A673 (cell line): ENCODE measurements around the gene AHNAK2. TPM values are rescaled to one million over a fixed set of nuclear protein-coding genes. Genes with fewer than 3 reads are reported as not detected.
"Not testable (repeated sequence)": the region's sequence is repeated elsewhere in the genome, so short reads cannot be mapped to it uniquely, and the experiment has no call there.

Source experiments
- BruUV-seq: library from RNA; stranded (reverse); fragments of 400-500 nt; replicated peaks from 2 replicates; lab custom pipeline; 2021; lab: Mats Ljungman, UMichigan
- CTCF ChIA-PET: fragments of 300-600 bp; sonication (Branson Sonifier 250); formaldehyde crosslinking; loops from one replicate; lab custom pipeline; 2022; ENCODE audit warnings: antibody characterized with exemption; lab: Charles Lee
- POLR2A ChIA-PET: fragments of 300-600 bp; sonication (Branson Sonifier 250); formaldehyde crosslinking; loops from one replicate; lab custom pipeline; 2022; ENCODE audit warnings: antibody characterized with exemption; ENCODE audit not compliant: low non-redundant PET; lab: Charles Lee
- DNase-seq: peaks from one replicate; pipeline ENCODE4 v3.0.0-alpha.2; 2015; ENCODE audit warnings: low spot score
- H3K27ac ChIP-seq: fragments of 200-600 bp; sonication (generic); 2 replicates; pipeline ENCODE4 v1.5.1; 2016; ENCODE audit warnings: mixed run types, low read depth, mild to moderate bottlenecking, mixed read lengths, antibody characterized with exemption, low read length; ENCODE audit not compliant: poor library complexity, severe bottlenecking
- H3K27me3 ChIP-seq: fragments of 200-600 bp; sonication (generic); replicated peaks from 2 replicates; pipeline ENCODE4 v1.6.1; 2017; ENCODE audit warnings: mixed run types, low read depth, mild to moderate bottlenecking, mixed read lengths, antibody characterized with exemption, low read length; ENCODE audit not compliant: insufficient read depth, poor library complexity
- H3K36me3 ChIP-seq: fragments of 200-600 bp; sonication (generic); 2 replicates; pipeline ENCODE4 v1.6.1; 2016; ENCODE audit warnings: mixed run types, mild to moderate bottlenecking, mixed read lengths, antibody characterized with exemption, low read length; ENCODE audit not compliant: insufficient read depth, poor library complexity, severe bottlenecking
- H3K4me1 ChIP-seq: fragments of 200-600 bp; sonication (generic); 2 replicates; pipeline ENCODE4 v1.6.1; 2017; ENCODE audit warnings: mixed run types, mild to moderate bottlenecking, mixed read lengths, antibody characterized with exemption, low read length; ENCODE audit not compliant: insufficient read depth, poor library complexity, severe bottlenecking
- H3K4me3 ChIP-seq: fragments of 200-600 bp; sonication (generic); 2 replicates; pipeline ENCODE4 v1.5.1; 2016; ENCODE audit warnings: low read depth, mixed run types, mild to moderate bottlenecking, mixed read lengths, low read length; ENCODE audit not compliant: poor library complexity, severe bottlenecking
- H3K9me3 ChIP-seq: fragments of 200-600 bp; sonication (generic); 2 replicates; pipeline ENCODE4 v1.6.1; 2016; ENCODE audit warnings: mixed run types, low read depth, mild to moderate bottlenecking, mixed read lengths, antibody characterized with exemption, low read length; ENCODE audit not compliant: poor library complexity, severe bottlenecking
- CTCF ChIP-seq: fragments of 300-800, 200-600 bp; sonication (generic); conservative IDR thresholded peaks from 2 replicates; pipeline ENCODE4 v1.5.1; 2017; ENCODE audit warnings: low read depth, mild to moderate bottlenecking, antibody characterized with exemption, low read length, moderate library complexity, mixed read lengths
- EZH2 ChIP-seq: fragments of 200-600 bp; sonication (generic); IDR thresholded peaks from 2 replicates; pipeline ENCODE4 v1.6.1; 2017; ENCODE audit warnings: borderline replicate concordance, low read depth, mild to moderate bottlenecking, mixed read lengths, antibody characterized with exemption, low read length; ENCODE audit not compliant: poor library complexity, severe bottlenecking
- intact Hi-C: fragments of 100-400 bp; cut with micrococcal nuclease; formaldehyde crosslinking; loops from one replicate; pipeline ENCODE4 v1.10.0; 2022; ENCODE audit not compliant: unreplicated experiment
- total RNA-seq: library from RNA; stranded (reverse); gene quantifications from 2 replicates; pipeline ENCODE4 v1.2.3, GENCODE V29; 2021

Gene AHNAK2
- total RNA-seq, 1 experiment from 2014 or later: 0.56 TPM

- H3K27me3 ChIP-seq: no peaks in the 10 kb centered on the region
- H3K4me1 ChIP-seq: no peaks in the 10 kb centered on the region
- no peak for TF ChIP-seq CTCF
- no peak for TF ChIP-seq EZH2
- no peaks in the 10 kb centered on the region for H3K9me3 ChIP-seq
- intact Hi-C loops: no loop called here
- no peak for DNase-seq
- ChIA-PET CTCF (no interaction called here), POLR2A (no interaction called here)
- BruUV-seq: no TSS peak
- H3K36me3 ChIP-seq: no peaks in the 10 kb centered on the region
- H3K27ac ChIP-seq: no peak overlapping the region
- no peak overlapping the region for H3K4me3 ChIP-seq
Measured at GRCh38 chr14:104923640-104924420, 54.3 kb downstream of the AHNAK2 start.

- Histone ChIP-seq H3K27ac (no peak overlapping the region), H3K27me3 (peaks cover 10% of the 10 kb centered on the region), H3K4me1 (no peaks in the 10 kb centered on the region), H3K9me3 (no peaks in the 10 kb centered on the region), H3K4me3 (no peak overlapping the region), H3K36me3 (no peaks in the 10 kb centered on the region)
- CTCF ChIA-PET: no interaction called here
- POLR2A ChIA-PET: no interaction called here
- no TSS peak for BruUV-seq
- intact Hi-C loops: no loop called here
- no peak for DNase-seq
- TF ChIP-seq CTCF: no peak
- no peak for TF ChIP-seq EZH2
Measured at GRCh38 chr14:104919993-104920315, 58.2 kb downstream of the AHNAK2 start.

GRCh38 chr14:104919152-104919992 lies 58.8 kb downstream of the AHNAK2 start:
- DNase-seq, BruUV-seq, intact Hi-C loops, H3K9me3 ChIP-seq, H3K4me3 ChIP-seq, H3K4me1 ChIP-seq, H3K27ac ChIP-seq, H3K36me3 ChIP-seq, CTCF ChIA-PET, POLR2A ChIA-PET: not testable (repeated sequence)
- peaks cover 15% of the 10 kb centered on the region for H3K27me3 ChIP-seq
